Skeletal muscle satellite cell (primary cell): ENCODE data around the gene AEBP1.

ENCODE experiments used
- H3K27me3 ChIP-seq: 2 replicates; pipeline ENCODE4 v1.7.0; 2013; ENCODE audit warnings: low read length; ENCODE audit not compliant: control insufficient read depth, insufficient read depth
- H3K36me3 ChIP-seq: 2 replicates; pipeline ENCODE4 v1.7.0; 2013; ENCODE audit warnings: mild to moderate bottlenecking, control low read depth, low read length; ENCODE audit not compliant: insufficient read depth
- H3K4me1 ChIP-seq: 2 replicates; pipeline ENCODE4 v1.7.0; 2013; ENCODE audit warnings: low read length; ENCODE audit not compliant: control insufficient read depth, insufficient read depth
- H3K4me2 ChIP-seq: 2 replicates; pipeline ENCODE4 v1.7.0; 2013; ENCODE audit warnings: mild to moderate bottlenecking, low read length
- H3K4me3 ChIP-seq: 2 replicates; pipeline ENCODE4 v1.7.0; 2013; ENCODE audit warnings: low read length
- H3K9ac ChIP-seq: 2 replicates; pipeline ENCODE4 v1.7.0; 2013; ENCODE audit warnings: mild to moderate bottlenecking, low read depth, low read length, moderate library complexity
- H3K9me3 ChIP-seq: replicated peaks from 2 replicates; pipeline ENCODE4 v1.7.0; 2013; ENCODE audit warnings: mild to moderate bottlenecking, control low read depth, low read length

AEBP1 gene

DNA sequence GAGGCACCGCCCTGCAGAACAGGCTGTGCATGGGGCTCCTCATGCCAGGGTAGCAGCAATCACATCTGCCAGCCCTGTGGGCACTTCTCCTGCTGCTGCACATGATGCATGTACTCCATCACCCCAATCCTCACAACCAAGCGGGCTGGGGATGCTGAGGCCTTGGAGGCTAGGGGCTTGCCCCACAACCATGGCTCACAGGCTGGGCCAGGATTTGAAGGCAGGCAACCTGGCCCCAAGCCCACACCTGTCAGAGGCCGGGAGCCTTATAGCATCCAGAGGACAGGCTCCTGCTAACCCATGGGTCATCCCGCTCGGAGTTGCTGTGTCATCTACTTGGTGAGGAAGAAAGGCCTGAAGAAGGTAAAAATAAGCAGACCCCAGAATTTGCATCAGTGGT, 24.0 kb upstream of the AEBP1 start:
- Histone ChIP-seq H3K4me1 (peaks cover 14% of the 10 kb centered on the region), H3K4me2 (no peak overlapping the region), H3K4me3 (no peak overlapping the region), H3K27me3 (no peaks in the 10 kb centered on the region), H3K9me3 (no peaks in the 10 kb centered on the region), H3K36me3 (peaks cover 43% of the 10 kb centered on the region), H3K9ac (no peak overlapping the region)

DNA sequence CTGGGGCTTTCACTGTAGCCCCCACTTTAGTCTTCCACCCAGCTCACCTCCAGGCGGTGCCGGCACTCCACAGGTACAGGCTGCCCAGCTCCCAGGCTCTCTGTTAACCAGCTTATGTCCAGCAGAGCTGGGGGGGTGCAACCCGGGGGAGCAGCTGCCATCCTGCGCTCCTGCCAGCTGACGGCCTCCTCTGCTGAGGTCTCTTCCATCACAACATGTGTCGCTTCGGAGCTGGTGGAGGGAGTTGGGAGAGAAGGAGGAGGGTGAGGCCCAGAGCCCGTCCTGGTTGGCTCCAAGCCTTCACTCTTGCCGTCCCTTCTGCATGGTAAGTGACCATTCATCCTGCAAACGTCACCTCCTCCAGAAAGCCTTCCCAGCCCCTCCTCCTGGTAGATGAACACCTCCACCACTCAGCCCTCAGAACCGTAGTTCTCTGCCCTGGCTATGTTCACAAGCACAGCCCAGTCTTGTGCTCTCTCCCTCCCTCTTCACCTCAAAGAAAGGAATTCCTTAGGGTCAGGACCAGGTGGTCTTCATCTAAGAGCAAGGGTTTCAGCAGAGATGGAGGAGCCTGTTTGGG, 23.4 kb upstream of the AEBP1 start:
- no peaks in the 10 kb centered on the region for H3K27me3 ChIP-seq
- peak overlapping the region; percentile 91 for H3K4me2 ChIP-seq
- H3K4me1 ChIP-seq, result peaks cover 14% of the 10 kb centered on the region
- no peaks in the 10 kb centered on the region for H3K9me3 ChIP-seq
- H3K4me3 ChIP-seq, result peak overlapping the region; percentile 85
- H3K36me3 ChIP-seq, result peaks cover 37% of the 10 kb centered on the region
- H3K9ac ChIP-seq, result peak overlapping the region; percentile 5

DNA sequence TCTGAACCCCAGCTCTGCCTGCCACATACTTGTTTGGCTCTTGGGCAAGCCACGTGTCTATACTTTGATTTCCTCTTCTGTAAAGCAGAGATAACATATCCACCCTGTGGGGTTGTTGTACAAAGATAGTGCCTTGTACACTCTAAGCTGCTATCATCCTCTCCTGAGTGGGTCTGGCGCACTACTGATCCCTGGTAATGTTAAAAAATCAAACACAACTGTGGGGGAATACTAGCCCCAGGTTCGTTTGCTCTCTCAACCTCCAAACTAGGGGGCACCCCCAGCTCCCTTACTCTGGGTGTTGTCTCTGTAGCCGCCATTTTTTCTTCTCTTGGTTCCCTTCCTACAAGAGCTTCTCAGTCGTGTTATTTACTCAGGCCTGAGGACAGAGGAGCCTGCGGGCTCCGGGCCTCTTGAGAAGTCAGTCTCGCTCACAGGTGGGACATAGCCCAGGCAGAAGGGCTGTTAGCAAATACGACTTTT, 22.8 kb upstream of the AEBP1 start:
- Histone ChIP-seq H3K4me3 (peak overlapping the region; percentile 85), H3K9me3 (no peaks in the 10 kb centered on the region), H3K36me3 (peaks cover 32% of the 10 kb centered on the region), H3K9ac (peak overlapping the region; percentile 5), H3K27me3 (no peaks in the 10 kb centered on the region), H3K4me2 (peak overlapping the region; percentile 91), H3K4me1 (peaks cover 14% of the 10 kb centered on the region)

DNA sequence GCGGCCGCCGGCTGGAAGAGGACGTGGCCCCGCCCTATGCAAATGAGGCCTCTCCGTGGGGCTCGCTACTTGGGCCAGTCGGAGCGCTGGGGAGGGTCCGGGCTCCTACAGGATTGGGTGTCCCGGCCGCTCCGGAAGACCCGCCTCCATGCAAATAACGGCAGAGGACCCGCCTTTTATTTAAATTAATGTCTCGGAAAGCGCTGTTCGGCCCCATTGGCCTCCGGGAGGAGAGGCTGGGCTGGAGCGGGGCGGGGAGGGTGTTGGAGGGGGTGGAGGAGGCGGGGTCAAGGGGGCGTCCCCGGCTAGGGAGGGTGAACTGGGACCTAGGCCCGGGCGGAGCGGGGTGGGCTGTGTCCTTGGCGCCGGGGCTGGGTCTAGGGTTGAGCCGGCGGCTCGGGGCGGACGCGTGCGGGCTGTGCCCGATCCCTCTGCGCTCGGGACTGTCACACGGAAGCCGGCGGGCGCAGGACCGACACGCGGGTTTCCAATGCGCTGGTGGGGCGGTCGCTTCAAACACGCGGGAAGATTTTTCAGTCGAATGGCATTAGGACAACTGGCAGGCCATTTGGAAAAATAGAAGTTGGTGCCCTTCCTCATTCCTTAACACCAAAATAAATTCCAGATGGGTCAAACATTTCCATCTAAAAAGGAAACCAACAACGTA, 21.5 kb upstream of the AEBP1 start:
- no peaks in the 10 kb centered on the region for H3K27me3 ChIP-seq
- peak overlapping the region; percentile 73 for H3K4me3 ChIP-seq
- peak overlapping the region; percentile 83 for H3K4me2 ChIP-seq
- H3K36me3 ChIP-seq, result peaks cover 23% of the 10 kb centered on the region
- H3K4me1 ChIP-seq, result peaks cover 22% of the 10 kb centered on the region
- peak overlapping the region; percentile 86 for H3K9ac ChIP-seq
- H3K9me3 ChIP-seq, result no peaks in the 10 kb centered on the region

DNA sequence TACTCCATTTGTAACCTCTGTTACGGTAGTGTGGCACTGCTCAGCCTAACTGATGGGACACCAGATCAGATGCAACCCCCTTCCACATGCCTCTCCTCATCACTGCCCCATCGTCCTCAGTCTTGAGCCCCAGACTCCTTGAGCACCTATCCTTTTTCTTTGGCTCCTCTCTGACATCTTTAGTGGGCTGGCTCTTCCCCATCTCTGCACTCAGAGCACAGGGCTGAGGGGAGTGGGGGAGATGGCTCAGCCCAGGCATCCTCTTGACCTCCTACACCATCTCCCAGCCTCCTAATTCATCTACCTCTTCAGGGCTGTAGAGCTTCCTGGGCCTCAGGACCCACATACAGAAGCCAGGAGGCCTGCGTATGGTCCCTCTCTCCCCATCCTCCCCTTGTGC, 20.3 kb upstream of the AEBP1 start:
- no peaks in the 10 kb centered on the region for H3K27me3 ChIP-seq
- H3K4me1 ChIP-seq, result peaks cover 34% of the 10 kb centered on the region
- no peak overlapping the region for H3K9ac ChIP-seq

DNA sequence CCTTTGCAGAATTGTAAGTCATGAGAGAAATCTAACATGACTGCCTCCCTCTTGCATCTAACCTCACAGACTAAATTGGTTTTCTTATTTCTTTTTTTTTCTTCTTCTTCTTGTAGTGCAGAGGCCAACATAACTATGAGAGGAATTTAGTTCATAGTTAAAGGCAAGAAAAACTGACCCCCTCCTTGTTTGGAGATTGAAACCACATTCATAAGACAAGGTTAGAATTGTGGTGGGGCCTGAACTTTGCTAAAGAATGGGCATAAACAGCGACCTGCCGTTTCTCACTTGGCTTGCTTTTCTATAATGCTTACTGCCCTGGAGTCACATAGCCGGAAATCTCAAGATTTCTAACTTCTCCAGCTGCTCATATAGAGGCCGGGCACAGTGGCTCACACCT, 19.4 kb upstream of the AEBP1 start:
- Histone ChIP-seq H3K9me3 (no peaks in the 10 kb centered on the region), H3K4me3 (no peak overlapping the region), H3K4me2 (no peak overlapping the region), H3K4me1 (peaks cover 41% of the 10 kb centered on the region), H3K36me3 (peaks cover 5% of the 10 kb centered on the region), H3K27me3 (no peaks in the 10 kb centered on the region), H3K9ac (no peak overlapping the region)

More for the DNA sequence above, 20.3 kb upstream of the AEBP1 start:
- no peaks in the 10 kb centered on the region for H3K9me3 ChIP-seq
- H3K4me3 ChIP-seq, result no peak overlapping the region
- H3K4me2 ChIP-seq, result no peak overlapping the region
- peaks cover 12% of the 10 kb centered on the region for H3K36me3 ChIP-seq

DNA sequence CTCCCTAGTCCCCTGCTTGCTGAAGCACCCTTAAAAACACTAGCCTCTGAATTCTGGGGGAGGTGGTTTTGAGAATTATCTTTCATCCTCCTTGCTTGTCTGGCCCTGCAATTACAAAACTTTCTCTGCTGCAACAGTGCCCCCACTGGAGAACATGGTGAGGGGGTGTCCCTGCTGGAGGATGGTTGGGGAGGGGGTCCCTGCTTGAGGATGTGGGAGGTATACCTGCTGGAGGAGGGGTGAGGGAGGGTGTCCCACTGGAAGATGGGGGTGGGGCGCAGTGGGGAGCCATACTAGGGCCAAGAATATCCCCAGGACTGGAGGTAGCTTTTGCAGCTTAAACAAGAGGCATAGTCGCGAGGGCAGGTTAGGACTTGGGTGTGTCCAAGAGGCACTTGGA, 18.6 kb upstream of the AEBP1 start:
- Histone ChIP-seq H3K4me2 (no peak overlapping the region), H3K36me3 (no peaks in the 10 kb centered on the region), H3K4me1 (peaks cover 45% of the 10 kb centered on the region), H3K9me3 (no peaks in the 10 kb centered on the region), H3K4me3 (no peak overlapping the region), H3K9ac (no peak overlapping the region), H3K27me3 (no peaks in the 10 kb centered on the region)

DNA sequence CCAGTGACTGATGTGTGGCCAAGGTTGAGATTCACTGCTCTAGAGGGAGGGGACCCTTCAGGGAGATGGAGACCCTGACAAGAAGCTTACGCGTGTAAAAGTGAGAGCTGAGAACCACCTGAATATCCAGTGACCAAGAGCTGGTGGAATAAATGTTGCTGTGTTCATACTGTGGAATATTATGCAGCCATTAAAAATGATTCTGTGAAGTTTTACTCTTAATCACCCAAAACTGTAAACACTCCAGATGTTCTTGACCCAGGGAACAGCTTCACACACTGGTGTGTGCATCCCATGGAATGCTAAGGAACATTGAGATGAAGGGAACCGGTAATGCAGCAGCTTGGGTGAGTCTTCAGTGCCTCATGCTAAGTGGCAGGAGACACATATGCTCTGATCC, 17.5 kb upstream of the AEBP1 start:
- no peak overlapping the region for H3K4me3 ChIP-seq

DNA sequence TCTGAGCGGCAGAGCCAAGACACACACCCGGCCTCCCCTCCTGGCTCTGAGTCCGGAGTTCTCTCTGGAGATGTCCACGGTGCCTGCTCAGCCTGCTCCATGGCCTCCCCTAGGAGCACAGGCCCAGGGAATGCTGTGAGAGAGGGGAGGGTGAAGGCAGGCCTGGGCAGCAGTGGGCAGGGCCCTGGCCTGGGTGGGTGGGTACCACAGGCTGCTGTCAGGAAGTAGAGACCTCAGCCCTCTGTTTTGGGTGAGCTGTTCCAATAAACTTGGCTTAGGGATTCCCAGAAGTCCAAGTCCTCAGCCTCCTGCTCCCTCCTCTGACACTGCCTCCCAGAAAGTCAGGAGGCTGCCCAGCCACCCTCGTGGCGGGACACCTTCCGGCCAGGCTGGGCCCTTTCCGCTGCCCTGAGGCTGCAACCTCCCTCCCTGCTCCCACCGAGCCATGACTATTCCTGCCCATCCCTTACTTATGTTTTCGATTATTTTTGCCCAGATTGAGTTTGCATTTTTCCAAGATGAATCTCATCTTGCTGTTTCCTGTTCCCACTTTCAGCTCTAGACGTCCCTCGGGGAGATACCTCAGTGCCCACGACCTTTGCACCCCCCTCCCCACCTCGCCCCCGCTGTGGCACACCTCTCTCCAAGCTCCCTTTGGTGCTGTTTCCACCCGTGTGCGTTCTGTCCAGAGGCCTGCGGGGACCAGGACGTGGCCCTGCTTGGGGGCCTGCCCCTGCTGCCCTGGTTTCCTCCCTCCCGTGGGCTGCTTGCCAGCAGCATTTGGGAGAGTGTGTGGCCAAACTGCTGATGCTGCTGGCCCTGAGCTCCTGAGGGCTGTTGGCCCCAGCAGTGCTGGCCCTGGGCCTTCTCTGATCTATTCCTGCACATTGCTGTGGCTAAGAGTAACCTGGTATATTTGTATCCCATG, 16.0 kb upstream of the AEBP1 start:
- Histone ChIP-seq H3K4me1 (peaks cover 31% of the 10 kb centered on the region), H3K9me3 (no peaks in the 10 kb centered on the region), H3K4me3 (no peak overlapping the region), H3K27me3 (no peaks in the 10 kb centered on the region), H3K36me3 (no peaks in the 10 kb centered on the region), H3K4me2 (peak overlapping the region; percentile 49), H3K9ac (peak overlapping the region; percentile 71)

More for the DNA sequence above, 17.5 kb upstream of the AEBP1 start:
- Histone ChIP-seq H3K36me3 (no peaks in the 10 kb centered on the region), H3K9ac (no peak overlapping the region), H3K4me2 (no peak overlapping the region), H3K4me1 (peaks cover 35% of the 10 kb centered on the region), H3K27me3 (no peaks in the 10 kb centered on the region), H3K9me3 (no peaks in the 10 kb centered on the region)

DNA sequence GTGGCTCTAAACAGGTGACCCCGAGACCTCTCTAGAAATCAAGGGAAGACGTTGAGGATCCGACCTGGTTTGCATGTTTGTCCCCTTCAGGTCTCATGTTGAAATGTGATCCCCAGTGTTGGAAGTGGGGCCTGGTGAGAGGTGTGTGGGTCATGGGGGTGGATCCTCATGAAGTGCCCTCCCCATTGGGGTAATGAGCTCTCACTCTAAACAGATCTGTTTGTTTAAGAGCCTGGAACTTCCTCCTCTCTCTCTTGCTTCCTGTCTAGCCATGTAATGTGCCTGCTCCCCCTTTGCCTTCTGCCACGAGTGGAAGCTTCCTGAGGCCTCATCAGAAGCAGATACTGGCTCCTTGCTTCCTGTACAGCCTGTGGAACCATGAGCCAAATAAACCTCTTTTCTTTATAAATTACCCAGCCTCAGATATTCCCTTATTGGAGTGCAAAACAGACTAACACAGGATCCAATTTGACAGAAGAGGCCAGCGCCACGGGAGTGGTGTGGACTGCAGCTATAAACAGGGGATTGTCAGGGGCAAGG, 11.0 kb upstream of the AEBP1 start:
- H3K4me2 ChIP-seq, result no peak overlapping the region
- peaks cover 18% of the 10 kb centered on the region for H3K4me1 ChIP-seq
- no peaks in the 10 kb centered on the region for H3K36me3 ChIP-seq
- no peaks in the 10 kb centered on the region for H3K27me3 ChIP-seq
- no peak overlapping the region for H3K9ac ChIP-seq
- H3K9me3 ChIP-seq, result no peaks in the 10 kb centered on the region
- H3K4me3 ChIP-seq, result no peak overlapping the region

DNA sequence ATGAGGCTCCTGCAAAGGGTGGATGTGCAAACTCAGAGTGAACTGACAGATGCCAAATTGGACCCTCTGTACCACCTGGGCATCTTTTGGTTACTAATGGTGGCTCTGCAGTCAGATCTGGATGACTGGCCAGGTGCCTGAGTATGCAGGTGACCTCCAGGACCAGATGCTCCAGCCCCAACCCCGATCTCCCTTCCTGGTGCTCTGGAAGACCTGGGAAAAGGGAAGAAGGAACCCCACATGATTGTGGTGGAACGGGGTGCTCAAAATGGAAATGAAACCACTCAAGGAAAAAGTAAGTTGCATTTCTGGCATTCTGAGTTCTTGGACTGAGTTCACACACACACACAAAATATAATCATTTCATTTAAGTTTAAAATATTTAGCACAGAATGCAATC, 9.8 kb upstream of the AEBP1 start:
- H3K9ac ChIP-seq, result no peak overlapping the region
- no peak overlapping the region for H3K4me2 ChIP-seq
- H3K27me3 ChIP-seq, result no peaks in the 10 kb centered on the region
- H3K4me3 ChIP-seq, result no peak overlapping the region
- H3K36me3 ChIP-seq, result no peaks in the 10 kb centered on the region
- H3K9me3 ChIP-seq, result no peaks in the 10 kb centered on the region
- H3K4me1 ChIP-seq, result peaks cover 6% of the 10 kb centered on the region
